HG02610 (cell line): Measurements from ENCODE around the gene HTR5A.
"Not testable (repeated sequence)": the region's sequence is repeated elsewhere in the genome, so short reads cannot be mapped to it uniquely, and the experiment has no call there.

ENCODE experiments used
- ATAC-seq: cut with Tn5 transposase; IDR thresholded peaks from one replicate; pipeline ENCODE4 v1.9.1; 2021; ENCODE audit warnings: mild to moderate bottlenecking, moderate library complexity; ENCODE audit not compliant: unreplicated experiment

The HTR5A gene

GRCh38 chr7:155069992-155070751 is at the start of gene HTR5A:
HTR5A (plus strand) TSS chr7:155070324; CDS start chr7:155070900, 576 bp downstream.
- peak; percentile 89 for ATAC-seq

DNA sequence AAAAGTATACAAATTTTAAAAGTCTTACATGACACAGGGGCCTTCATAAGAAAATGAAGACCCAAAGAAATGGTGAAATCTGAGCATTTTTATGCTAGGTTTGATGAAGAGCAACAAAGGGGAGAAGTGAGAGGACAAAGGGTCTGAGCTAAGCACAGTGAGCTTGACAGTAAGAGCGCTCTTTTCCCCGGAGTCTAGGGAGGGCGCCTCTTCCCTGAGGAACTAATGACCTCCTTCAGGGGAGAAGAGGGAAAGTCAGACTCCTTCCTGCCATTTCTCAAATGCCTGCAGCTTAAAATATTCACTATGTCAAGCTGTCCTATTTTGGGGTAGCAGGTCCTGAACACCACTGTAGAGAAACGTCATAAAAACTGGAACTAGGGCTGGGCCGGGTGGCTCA is 49.1 kb upstream of the HTR5A start:
- no peak for ATAC-seq

DNA sequence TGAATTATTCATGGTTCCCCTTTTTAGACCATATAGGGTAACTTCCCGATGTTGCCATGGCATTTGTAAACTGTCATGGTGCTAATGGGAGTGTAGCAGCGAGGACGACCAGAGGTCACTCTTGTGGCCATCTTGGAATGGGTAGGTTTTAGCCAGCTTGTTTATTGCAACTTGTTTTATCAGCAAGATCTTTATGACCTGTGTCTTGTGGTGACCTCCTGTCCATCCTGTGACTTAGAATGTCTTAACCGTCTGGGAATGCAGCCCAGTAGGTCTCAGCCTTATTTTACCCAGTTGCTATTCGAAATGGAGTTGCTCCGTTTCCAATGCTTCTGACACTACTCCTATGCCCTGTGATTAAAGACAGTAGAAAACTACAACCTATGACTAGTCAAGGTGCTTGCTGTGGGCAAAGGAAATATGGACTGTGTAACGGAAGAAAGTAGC is 48.4 kb upstream of the HTR5A start:
- ATAC-seq = no peak

DNA sequence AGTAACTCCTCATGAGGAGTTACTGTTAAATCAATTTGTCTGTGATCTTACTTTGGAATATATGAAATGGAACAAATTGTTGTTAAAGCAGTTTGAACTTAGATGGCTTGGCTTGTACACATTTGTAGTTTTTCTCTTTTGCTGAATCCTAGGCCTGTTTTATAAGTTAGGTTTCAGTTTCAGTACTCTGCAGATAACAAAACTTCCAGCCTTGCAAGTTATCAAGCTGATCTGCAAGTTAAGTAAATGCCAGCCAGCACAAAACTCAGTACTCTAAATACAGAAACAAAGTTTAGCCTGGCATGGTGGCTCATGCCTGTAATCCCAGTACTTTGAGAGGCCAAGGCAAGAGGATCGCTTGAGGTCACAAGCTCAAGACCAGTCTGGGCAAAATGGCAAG is 42.2 kb upstream of the HTR5A start:
- no peak for ATAC-seq

DNA sequence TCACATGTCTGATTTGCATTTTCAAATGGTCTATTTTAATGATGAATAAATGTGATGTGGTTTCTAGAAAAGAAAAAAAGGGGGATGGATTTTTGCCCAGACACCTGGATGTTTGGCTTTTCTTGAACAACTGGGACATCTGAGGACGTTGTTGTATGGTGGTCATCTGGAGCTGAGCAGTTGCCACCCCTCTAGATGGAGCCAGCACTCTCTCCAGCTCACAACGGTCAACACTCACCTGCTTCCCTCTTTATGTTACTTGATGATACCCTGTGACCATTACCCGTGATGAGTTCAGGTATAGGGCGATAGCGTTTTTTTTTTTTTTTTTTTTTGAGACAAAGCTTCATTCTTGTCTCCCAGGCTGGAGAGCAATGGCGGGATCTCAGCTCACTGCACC is 37.1 kb upstream of the HTR5A start:
- no peak for ATAC-seq

DNA sequence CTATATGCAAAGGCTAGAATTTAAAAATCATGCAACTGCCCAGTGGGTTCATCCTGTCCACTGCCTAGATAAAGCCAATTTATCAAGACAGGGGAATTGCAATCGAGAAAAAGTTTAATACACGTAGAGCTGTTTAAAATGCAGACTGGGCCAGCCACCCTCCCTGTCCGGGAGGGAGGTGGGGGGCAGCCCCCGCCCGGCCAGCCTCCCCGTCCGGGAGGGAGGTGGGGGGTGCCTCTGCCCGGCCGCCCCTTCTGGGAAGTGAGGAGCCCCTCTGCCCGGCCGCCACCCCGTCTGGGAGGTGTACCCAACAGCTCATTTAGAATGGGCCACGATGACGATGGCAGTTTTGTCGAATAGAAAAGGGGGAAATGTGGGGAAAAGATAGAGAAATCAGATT is 35.6 kb upstream of the HTR5A start:
- not testable (repeated sequence) for ATAC-seq

GRCh38 chr7:155038335-155038734 is 31.8 kb upstream of the HTR5A start:
- no peak for ATAC-seq

DNA sequence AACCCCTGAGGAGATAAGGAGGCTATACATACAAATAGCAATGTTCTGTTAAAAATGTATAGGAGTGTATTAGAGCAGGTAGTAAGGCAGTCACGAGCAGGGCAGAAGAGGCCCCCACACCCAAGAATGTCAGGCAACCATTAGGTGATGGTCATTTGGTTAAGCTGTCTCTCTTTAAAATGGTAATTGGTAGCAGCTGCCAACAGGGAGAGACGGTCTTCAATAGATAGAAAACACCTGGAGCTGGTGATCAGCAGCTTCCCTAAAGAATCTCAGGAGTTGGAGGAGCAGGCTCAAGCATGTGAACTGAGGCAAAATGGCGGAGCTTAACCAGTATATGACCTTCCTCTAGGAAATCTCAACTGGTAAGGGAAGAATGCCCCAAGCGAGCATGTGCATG is 26.4 kb upstream of the HTR5A start:
- ATAC-seq = no peak

GRCh38 chr7:155048006-155048405 is 22.1 kb upstream of the HTR5A start:
- ATAC-seq = no peak

DNA sequence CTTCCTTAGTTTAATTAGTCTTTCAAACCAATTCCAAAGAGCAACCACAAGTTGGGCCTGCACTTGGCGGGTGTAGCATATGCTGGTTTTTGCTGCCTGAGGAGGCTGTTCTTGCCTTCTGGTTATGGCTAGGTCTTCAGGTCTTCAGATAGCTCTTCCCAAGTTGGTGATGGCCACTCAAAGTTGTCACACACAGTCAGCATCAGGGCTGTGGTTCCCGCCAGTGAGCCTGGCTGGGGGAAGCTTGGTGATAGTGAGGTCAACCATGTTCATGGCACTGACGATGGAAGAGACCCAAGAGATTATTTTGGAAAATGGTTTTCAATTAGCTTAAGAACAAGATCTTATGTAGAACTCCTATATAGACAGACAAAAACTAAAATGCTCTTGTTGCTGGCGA is 18.8 kb upstream of the HTR5A start:
- ATAC-seq = no peak

DNA sequence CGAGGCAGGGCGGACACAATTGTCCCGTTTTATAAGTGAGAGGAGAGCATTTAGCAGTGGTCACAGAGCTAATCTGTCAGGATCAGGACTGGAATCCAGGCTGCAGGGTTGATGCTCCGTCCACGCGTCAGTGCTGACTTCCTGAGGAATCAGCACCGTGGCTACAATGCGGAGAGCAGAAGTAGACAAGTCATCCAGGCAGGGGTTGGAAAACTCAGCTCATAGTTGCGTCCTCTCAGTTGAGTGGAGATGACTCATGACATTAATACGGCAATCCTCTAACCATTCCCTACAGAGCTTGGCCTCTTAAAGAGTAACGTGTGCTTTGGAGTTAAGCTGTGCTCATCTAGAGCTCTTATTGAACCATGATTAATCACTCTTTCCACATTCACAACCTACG is 17.1 kb upstream of the HTR5A start:
- no peak for ATAC-seq

DNA sequence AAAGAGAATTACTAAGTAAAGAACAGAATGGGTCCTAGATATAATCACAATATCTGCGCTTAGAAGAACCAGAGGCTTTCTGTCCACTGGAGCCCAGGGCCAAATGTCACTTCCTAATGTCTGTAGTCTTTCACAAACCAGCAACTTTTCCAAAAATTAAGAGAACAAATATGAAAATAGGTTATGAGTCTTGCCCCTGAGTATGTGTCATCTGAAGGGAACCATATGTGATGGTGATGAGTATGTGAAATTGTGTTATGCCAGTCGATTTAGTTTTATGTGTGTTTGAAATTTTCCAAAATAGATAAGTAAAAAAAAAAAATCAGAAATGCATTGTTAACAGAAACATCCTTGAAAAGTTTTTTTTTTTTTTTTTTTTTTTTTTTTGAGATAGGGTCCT is 15.4 kb upstream of the HTR5A start:
- ATAC-seq = no peak

- no peak for ATAC-seq
Observed at GRCh38 chr7:155057076-155057475, 13.0 kb upstream of the HTR5A start.

GRCh38 chr7:155058896-155059295 is 11.2 kb upstream of the HTR5A start:
- ATAC-seq = no peak

- ATAC-seq = no peak
Observed at GRCh38 chr7:155059703-155060102, 10.4 kb upstream of the HTR5A start.

DNA sequence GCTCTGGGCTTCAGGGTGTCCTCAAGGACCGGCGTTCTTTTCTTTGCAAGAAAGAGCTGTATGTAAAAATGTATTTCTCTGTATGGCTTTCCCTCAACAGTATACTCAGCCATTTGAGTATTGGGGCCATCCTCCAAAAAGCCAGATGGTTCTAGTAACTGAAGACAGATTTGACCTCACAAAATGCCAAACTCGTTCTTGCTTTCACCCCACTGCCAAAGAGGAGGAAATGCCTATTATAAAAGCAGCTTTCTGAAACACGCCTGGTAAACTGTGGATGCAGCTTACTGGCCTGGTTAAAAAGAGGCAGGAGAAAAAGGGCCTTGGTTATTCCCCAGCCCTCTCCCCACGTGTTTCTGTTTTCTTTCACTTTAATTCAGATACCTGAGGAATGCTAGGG is 7.7 kb upstream of the HTR5A start:
- ATAC-seq = no peak

DNA sequence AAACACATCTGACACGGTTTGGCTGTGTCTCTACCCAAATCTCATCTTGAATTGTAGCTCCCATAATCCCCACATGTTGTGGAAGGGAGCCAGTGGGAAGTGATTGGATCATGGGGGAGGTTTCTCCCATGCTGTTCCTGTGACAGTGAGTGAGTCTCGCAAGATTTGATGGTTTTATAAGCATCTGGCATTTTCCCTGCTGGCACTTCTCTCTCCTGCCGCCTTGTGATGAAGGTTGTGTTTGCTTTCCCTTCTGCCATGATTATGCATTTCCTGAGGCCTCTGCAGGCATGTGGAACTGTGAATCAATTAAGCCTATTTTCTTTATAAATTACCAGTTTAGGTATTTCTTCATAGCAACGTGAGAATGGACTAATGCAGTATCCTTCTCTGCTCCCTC is 5.9 kb upstream of the HTR5A start:
- ATAC-seq = no peak

DNA sequence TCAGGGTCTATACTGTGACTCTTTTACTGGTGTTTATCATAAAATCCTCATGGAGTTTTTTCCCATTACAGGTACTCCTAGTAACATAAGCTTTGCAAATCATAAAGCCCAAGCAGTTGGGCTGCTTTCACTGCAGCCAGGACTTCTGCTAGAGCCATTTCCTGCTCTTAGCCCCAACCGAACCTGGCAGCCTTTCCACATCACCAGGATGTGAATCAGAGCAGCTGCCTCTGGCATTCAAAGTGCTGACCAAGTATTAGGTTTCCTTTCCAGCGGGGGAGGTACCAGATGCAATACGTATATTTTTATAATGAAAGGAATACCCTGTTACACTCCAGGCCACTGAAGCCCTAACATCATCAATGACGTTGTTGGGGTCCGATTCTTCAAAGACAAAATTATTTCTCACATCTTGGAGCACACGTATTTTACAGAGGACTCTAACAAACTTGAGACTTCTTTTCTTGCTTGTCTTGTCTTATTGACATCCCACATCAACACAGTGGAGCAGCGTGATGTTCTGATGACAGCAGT is 3.6 kb upstream of the HTR5A start:
- ATAC-seq = no peak

DNA sequence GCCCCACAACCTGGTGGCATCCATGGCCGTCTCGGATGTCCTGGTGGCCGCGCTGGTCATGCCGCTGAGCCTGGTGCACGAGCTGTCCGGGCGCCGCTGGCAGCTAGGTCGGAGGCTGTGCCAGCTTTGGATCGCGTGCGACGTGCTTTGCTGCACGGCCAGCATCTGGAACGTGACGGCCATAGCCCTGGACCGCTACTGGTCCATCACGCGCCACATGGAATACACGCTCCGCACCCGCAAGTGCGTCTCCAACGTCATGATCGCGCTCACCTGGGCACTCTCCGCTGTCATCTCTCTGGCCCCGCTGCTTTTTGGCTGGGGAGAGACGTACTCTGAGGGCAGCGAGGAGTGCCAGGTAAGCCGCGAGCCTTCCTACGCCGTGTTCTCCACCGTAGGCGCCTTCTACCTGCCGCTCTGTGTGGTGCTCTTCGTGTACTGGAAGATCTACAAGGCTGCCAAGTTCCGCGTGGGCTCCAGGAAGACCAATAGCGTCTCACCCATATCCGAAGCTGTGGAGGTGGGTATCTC is 1.1 kb downstream of the HTR5A start:
- ATAC-seq = no peak

DNA sequence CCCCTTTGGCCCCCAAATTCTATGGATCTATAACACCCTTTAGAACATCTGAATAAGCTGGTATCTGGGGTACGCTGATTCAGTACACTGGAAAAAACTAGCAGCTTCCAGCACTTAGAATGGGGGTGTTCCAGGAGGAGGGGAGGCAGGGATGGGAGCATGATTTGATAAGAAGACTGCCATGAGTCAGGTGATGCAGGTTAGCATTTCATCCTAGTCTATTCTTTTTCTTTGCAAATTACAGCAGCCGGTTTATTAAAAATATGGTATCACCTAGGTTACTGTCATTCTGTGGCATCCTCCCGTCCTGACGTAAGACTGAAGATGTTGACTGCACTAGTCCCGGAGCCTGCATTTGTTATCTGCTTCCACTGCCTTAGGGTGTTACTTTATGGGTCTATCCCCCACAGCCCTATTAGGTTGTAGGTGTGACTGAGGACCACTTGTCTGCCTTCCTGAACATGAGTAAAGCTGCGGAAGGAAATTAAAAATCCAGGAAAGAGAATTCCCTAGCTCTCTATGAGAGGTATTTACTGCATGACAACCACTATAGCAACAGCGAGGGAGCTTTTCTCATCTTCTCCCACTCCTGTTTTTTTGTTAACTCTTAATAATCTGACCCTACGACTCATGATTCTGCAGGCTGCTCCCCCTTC is 1.9 kb downstream of the HTR5A start:
- ATAC-seq = no peak

GRCh38 chr7:155073922-155074321 is 3.8 kb downstream of the HTR5A start:
- ATAC-seq = no peak

DNA sequence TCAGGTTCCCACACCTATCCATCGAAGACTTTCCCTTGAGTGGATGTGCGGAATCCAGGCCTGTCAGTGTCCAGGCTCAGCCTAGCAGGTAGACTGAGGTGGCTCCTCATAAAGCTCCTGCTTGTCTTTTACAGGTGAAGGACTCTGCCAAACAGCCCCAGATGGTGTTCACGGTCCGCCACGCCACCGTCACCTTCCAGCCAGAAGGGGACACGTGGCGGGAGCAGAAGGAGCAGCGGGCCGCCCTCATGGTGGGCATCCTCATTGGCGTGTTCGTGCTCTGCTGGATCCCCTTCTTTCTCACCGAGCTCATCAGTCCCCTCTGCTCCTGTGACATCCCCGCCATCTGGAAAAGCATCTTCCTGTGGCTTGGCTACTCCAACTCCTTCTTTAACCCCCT is 13.9 kb downstream of the HTR5A start:
- ATAC-seq = no peak
